SKM-1 treated with dmso at 0.1 percent for 144 hours (cell line): ENCODE data around the gene DDX24.

ENCODE experiments used
- DNase-seq: peaks from one replicate; lab custom pipeline; 2025; ENCODE audit not compliant: unreplicated experiment; lab: John Stamatoyannopoulos, UW

Gene DDX24

DNA sequence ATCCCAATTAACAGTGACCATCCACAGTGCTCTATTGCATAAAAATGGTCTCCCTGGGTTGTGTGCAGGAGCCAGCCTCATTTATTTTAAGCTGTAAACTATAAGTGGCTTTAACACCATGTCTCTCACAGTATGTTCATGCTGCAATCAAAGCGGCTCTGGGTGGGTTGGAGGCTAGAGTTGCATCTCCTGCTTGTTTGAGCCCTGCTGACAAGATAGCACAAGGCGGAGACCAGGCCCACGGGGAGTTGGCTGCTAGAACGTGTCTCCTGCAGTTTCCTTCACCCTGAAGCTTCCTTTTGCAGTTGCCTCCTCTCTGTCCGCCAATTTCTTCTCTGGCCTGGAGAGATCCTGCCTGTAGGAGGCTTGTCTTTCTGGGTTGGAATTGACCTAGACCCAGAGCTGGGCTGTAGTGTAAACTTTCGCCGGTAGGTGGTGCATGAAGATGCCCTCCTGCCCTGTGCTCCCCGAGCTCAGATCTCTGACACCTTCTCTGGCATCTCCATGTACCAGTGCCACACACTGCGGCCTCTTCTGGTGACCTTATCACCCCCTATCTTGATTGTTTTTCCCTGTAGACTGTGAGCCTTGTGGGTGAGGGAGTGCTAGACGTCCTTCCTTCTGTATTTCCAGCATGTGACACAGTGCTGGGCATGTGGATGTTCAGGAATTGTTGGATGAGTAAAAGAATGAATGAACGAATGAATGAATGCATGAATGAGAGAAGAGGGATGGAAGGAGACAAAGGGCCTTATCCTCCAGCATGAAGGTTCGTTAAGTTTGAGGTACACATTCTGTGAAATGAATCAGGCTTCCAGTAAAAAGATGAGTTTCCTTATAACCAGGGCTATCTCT is 44.5 kb downstream of the DDX24 start:
- DNase-seq = peak; percentile 18

DNA sequence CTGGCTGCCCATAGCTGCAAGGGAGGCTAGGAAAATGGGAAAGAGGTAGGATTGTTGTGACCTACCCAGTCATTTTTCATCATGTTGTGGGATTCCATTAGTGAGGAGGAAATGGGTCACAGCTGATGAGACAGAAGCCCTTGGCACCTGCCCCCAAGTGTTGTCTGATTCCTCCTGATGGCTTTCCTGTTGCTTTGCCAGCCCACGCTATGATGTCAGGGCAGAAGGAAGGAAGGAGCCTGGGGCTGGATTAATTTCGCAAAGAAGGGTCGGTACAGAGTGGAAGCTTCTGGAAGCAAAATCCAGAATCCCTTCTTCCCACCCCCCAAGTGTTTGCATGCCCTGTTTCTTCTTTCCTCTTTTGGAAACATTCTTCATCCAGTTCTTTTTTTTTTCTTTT is 46.1 kb downstream of the DDX24 start:
- DNase-seq = no peak

DNA sequence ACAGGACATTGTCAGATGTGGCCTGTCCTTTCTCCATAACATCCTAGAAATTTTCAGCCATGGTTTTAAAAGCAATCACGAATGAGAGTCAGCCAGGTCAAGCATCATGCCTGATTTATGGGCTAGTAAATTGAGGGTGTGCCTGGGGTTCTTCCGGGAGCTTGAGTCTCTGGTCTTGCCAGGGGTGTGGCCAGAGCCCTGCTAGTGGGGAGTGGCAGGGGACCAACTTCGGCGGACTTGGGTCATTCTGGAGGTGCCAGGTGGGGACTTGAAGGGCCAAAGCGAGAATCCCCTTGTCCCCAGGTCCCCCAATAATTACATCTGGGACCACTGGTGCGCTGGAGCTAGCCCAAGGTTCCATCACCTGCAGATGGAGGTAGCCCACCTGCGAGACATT is 49.1 kb downstream of the DDX24 start:
- no peak for DNase-seq

DNA sequence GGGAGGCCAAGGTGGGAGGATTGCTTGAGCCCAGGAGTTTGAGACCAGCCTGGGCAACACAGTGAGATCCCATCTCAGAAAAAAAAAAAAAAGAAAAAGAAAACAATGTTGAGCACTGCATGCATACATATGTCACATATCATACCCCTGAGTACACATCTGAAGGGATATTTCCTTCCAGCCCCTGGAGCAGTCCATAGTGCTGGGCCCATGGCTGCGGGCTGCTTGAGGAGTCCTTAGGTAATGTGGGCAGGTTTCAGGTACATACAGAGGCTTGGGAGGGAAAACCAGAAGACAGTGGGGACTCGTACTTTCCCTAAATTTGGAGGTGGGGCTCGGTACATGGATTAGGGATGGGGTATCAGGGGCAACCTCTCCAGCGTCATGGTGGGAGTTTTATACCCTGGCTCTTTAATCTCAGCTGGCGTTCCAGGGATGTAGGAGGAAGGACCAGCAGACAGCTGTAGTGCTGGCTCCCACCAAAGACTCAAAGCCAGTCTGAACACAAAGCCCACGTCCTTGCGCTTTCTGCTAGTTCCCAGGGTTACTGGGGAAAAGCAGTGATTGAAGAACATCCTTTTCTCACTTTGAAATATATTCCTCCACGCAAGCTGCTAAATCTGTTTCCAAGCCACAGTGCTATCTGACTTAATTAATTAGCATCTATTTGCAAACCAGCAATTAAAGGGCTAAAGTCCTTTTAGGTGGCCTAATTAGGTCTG is 49.7 kb downstream of the DDX24 start:
- DNase-seq = no peak

DNA sequence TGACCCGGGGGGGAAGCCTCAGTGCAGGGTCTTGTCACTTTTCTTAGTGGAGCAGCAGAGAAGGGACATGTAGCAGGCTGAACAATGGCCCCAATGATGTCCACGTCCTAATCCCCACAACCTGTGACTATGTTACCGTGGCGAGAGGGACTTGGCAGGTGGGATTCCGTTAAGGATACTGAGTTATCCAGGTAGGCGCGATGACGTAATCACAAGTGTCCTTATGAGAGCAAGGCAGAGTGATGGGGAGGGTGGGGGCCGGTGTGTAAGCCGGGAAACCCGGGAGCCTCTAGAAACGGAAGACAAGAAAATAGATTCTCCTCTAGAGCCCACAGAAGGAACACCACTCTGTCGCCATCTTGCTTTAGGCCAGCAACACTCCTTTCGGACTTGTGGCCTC is 50.4 kb downstream of the DDX24 start:
- no peak for DNase-seq

DNA sequence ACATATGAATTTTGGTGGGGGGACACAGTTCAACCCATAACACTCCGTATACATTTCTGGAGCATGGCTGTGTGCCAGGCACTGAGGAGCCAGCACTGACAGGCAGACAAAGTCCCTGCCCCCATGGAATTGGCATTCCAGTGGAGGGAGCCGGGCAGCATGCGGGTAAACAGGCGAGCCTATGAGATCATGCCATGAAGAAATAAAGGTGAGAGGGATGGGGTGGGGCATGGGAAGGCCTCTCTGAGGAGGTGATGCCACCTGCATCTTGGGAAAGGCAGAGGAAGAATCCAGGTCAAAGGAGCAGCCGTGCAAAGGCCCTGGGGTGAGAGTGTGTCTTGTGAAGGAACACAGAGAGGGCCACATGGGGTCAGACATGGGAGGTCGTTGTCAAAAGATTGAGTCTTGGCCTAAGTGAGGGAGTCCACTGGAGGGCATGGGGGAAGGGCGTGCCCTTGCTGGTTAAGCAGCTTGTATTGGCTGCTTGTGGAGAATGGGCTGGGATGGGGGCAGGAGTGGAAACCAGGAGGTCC is 51.3 kb downstream of the DDX24 start:
- no peak for DNase-seq

DNA sequence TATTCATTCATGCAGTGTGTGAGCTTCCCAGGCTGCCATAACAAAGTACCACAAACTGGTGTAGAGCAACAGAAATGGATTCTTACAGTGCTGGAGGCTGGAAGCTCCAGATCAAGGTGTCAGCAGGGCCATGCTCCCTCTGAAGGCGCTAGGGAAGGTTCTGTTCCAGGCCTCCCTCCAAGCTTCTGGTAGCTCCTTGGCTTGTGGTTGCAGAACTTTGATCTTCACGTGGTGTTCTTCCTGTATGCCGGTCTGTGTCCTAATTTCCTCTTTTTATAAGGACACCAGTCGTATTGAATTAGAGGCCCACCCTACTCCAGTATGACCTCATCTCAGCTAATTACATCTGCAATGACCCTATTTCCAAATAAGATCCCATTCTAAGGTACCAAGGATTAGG is 51.7 kb downstream of the DDX24 start:
- DNase-seq = peak; percentile 29

DNA sequence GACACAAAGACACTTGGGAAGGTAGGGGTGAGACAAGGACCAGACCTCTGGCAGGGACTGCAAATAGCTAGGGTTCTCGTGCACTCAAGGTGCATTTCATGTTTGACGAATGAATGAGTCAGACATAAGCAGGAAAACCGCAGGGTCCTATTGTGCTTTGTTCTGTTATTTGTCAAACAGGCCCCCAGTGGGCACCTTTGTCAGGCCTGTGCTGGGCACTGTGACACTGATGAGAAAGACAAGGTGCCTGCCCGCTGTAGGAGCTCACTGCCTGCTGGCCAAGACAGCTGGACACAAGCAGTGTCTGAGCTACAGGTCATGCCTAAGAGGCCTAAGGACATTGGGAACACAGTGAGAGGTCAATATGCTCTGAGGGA is 52.6 kb downstream of the DDX24 start:
- DNase-seq = peak; percentile 28

DNA sequence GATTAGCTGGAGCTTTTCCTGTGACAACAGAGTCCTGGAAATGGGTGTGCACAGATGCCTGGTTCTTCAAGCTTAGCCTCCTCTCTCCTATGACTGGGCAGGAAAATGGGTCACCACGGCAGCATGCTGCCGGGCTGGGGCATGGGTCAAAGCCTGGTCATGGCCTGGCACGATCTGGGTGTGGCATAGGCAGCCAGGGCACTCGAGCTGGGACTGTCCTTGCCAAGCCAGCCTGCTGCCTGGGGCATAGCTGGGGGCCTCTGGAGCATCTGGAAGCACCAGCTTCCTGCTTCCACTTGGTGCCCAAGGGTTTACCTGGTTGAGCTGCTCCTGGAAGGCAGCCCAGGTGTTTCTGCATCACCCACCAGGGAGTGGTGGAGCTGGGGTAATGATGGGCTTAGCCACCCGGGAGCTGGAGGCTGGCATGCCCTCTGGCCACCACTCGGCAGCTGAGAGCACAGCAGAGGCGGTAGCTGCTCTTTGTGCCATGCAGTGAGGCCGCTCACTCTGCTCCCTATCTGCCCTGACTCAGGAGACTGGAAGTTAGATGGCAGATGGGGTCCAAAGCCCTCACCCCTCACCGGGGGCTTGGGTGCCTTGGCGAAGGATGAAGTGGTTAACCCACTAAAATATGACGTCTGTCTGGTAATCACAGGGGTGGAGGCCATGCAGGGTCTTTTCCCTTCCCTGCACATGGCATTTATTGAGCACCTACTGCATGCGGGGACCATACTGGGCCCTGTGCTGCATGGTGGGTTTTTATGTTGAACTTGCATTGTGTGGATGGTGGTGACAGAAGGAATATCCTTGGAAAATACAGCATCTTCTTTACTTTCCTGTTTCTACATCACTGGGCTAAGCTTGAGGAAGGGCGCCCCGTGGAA is 53.2 kb downstream of the DDX24 start:
- no peak for DNase-seq

DNA sequence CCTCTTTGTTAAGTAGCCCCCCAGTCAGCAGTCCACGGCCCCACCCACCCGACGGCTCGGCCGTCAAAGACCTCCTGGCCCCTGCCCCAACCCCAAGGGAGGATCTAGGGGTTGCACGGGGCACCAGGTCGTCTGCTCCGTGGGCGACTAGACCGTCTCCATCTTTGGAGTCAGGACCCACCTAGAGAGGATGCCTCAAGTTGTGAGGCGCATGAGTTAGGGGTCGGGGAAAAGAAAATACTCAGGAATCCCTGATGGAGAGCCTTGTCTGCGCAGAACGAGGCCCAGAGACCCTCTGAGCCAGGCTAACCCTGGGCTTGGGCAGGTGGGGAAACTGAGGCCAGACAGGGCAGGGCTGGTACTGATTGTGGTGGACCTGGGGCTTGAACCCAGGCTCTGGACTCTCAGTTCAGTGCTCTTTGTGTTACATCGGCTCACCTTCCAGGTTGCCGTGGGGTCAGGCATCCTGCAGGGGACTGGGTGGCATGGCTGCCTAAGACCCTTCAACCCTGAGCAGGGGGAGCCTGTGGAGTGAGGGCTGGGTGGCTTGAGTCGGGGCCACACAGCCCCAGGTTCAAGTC is 54.0 kb downstream of the DDX24 start:
- DNase-seq = no peak

DNA sequence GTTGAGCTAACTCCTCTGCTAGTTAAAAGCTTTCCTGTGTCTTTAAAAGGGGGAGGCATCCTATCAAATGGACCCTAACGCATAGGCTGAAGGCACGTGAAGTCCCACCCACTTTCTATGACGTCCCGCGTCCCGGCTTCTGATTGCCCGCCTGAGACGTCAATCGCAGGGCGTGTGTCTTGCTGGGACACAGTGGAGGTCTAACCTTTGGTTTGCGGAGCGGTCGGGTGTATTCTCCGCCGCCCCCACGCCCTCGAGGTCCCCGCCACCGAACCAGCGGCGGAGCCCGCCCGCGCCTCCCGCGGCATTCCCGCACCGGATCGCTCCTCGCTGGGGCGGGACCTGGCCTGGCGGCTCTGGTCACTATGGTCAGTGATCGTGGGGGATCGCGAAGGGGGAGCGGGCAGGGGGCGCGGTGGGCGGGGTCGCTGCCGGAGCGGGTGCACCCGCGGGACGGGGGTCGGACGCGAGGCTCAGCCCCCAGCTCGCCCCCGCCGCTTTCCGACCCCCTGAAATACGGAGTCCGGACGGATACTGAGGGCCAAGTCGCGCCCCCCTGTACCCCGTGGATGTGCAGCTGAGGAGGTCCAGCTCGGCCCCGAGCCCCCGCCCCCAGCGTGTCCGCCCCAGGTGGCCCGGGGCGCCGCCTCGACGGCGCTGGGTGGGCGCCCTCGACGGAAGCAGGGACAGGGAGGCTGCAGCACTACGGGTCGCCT is 54.7 kb downstream of the DDX24 start, which contains the start of gene OTUB2:
Gene OTUB2, plus strand, starts transcription at position 168 of the 716 bp plus-strand sequence. Its CDS starts 198 bp downstream, at position 366.
- DNase-seq = peak; percentile 84

DNA sequence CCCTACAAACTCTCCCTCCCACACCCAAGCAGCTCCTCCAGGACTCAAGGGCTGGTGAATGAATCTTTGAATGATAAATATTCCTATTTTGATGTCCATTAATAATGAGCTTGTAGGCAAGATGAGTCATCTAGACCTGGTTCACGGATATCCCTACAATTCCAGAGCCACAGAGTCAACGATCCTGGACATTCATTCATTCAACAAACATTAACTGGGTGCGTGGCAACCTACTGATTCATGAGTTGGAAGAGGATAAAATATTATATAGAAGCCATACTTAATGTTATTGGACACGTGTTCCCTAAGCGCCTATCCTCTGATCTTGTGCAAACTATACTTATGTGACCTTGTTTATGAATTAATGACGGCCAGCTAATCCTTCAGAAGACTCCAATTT is 55.3 kb downstream of the DDX24 start:
- DNase-seq = no peak

DNA sequence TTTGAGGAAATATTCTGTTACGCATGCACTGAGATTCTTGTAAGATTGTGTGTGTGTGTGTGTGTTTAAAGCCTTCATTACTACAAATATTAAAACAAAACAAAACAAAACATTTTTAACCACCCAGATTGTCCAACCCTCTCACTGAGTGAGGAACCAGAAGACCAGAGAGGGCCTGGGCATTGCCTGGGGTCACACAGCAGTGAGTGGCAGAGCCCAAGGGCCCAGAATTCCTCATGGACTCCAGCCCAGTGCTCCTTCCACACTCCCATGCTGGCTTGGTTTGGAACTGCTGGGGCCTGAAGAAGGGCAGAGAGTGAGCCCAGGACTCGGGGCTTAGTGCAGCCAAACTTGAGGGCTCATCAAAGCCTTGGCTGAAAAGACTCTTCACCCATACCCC is 56.5 kb downstream of the DDX24 start:
- DNase-seq = no peak

DNA sequence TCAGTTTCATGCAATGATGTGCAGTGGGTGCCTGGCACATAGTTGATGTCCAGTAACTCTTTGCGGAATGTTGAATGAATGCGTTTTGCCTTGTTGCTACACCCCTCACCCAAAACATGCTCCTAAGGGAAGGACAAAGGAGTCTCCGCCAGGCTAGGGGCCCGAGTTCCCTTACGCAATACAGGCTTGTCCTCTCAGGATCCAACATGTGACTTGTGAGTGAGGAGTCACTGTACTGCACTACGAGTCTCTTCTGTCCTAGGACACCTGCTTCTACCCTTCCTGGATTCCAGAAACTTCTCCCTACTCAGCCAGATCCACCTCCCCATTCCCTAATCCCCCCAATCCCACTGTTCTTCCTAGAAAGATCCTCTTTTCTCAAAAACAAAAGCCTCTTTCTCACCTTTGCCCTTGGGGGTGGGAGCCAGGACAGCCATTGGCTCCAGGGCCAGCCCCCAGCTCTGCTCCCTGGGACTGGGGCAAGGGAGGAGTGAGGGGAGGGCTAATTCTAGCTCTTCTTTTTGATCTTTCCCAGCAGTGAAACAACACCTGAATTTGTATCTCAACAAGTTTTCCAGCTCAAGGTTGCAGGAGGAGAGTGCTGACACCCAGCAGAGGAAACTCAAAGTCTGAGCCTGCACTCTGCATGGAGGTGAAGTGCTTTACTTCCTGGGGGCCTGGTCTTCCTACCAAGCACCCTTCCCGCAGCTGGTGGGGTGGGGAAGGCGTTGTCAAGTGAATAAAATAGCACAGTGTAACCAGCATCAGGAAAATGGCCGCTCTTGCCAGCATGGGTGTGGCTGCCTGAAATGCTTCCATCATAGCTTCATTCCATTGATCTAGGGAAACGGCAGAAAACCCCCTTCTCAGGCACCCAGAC is 58.2 kb downstream of the DDX24 start:
- DNase-seq = no peak

DNA sequence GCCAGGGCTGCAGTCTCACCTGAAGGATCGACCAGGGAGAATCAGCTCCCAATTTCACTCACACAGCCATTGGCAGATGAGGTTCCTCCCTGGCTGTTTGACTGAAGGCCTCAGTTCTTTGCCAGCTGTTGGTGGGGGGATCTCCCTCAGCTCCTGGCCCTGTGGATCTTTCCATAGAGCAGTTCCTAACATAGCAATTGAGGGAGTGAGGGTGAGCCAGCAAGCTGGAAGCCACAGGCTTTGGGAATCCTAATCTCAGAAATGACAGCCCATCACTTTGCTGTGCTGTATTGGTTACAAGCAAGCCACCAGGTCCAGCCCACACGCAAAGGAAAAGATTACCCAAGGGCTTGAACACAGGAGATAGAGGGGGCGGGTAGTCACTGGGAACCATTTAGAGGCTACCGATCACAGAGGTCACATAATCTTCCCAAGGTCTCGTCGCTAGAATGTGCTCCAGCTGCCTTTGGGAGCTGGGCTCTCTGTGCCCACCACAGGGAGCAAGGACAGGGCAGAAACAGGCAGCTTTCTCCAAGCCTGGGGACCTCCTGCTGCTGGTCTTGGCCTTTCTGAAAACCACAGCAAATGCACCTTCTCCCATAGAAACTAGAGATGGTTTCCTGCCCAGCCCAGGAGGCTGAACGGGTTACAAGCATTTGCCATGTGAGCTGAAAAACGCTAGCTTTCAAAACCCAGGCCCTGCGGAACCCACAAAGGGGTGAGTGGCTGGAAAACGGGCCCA is 59.4 kb downstream of the DDX24 start:
- no peak for DNase-seq

DNA sequence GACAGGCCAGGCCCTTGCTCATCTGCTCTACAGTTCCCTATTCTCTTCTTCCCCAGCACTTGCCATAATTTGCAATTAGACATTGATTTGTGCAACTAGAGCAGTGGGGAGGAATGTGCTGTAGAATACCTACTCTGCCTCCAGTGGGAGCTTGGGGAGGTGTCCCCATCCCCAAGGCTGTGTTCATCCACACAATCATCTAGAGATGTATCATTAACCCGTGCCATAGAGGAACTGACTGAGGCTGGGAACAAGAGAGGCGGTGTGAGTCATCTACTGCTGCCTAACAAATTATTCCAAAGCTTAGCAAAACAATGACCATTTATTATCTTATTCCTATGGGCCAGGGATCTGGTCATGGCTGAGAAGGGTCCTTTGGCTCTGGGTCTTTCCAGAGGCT is 60.0 kb downstream of the DDX24 start:
- no peak for DNase-seq

DNA sequence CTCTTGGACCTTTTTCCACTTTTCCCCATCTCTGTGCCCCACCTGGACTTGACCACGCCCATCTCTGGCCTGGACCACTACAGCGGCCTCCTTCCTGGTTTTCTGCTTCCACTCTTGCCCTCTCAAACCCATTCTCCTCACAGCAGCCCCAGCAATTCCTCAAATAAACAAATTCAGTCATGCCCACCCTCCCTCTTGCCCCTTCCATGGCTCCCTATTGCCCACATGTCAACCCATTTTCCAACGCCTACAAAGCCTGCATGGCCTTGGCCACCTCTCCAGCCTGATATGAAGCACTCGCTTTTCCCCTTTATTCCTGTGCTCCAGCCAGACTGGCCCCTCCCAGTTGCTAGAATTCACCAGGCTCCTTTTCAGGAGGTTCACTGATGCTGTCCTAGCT is 60.7 kb downstream of the DDX24 start:
- DNase-seq = no peak

DNA sequence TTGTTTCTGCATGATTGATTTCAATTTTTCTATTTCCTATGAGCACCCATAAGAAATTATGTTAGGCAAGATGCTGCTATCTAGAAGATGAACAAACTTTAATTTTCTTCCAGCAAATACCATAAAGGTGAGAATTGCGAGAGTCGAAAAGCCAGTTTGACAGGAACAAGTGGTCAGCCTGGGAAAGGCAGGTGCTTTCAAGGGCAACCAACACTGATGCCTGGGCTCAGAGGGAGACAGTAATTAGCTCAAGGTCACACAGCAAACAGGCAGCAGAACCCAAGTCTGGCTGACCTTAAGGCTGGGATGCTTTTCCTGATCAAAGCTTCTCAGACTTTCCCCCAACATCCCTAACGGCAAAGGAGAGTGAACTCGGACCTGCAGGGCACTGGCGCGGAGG is 61.7 kb downstream of the DDX24 start:
- no peak for DNase-seq

DNA sequence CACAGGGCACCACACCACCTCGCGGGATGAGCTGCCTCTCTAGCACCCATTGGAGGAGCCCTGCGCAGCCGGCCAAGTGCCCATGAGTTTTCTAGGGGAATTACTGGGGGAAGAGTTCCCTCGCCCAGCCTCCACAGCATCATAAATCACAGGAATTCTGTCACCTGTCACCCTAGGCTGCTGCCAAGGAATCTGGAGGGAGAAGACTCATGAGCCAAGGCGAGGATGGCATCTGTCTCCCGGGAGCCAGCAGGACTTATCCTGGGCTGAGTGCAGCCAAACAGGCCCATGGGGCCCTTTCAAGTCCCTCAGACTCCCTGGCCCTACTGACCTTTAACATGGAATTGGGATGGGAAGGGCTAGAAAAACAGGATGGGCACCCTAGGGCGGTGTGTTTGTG is 62.7 kb downstream of the DDX24 start:
- no peak for DNase-seq
